H54 (cell line): ENCODE data around the gene DOCK3.

Experiments used
- DNase-seq: peaks from one replicate; pipeline ENCODE4 v3.0.0; 2011; ENCODE audit warnings: low spot score, mixed read lengths; ENCODE audit not compliant: insufficient read length
- FAIRE-seq: peaks from 3 replicates; lab custom pipeline; 2011; peaks lifted over from hg19 to GRCh38; lab: Jason Lieb, UNC
- POLR2A ChIP-seq: IDR thresholded peaks from 2 replicates; pipeline ENCODE4 v1.6.1; 2011; ENCODE audit warnings: low read depth, mild to moderate bottlenecking, low read length

The DOCK3 gene

DNA sequence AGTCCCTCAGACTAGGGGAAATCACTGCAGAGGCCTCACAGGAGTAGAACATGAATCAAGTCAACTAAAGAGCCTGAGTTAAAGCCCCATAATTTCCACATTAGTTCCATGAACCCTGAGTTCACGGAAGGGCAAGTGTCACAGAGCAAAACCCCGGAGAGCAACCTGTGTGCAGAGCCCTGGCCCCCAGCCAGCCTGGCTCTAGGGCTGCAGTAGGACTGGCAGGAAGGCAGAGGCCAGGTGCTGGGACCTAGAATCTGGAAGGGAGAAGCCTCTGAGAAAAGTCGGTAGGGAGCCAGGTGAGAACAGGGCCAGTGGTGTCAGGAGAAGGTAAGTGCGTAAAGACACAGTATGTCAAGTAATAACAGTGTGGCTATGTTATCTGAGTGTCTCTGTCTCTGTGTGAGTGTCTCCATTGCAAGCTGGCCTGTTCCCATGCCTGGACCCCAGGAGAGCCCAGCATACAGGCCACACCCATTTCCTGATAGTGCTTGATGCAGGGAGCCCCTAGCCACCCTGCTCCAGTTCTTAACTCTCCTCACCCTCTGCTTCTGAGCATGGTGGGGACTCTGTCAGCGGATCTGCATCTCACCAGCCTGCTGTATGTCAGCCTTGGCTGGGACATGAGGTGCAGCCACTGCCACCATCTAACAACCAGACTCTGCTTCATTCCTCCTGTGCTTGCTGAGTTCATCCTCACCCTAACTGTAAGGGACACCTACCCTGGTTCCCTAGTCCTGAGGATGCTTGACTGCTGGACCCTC lies 699.1 kb downstream of the DOCK3 start:
- no peak for FAIRE-seq
- TF ChIP-seq POLR2A, result no peak

GRCh38 chr3:51374456-51374855 lies 699.7 kb downstream of the DOCK3 start:
- no peak for DNase-seq
- FAIRE-seq, result no peak
- no peak for TF ChIP-seq POLR2A

More for the DNA sequence above, 699.1 kb downstream of the DOCK3 start:
- no peak for DNase-seq

GRCh38 chr3:51375136-51375535 lies 700.4 kb downstream of the DOCK3 start:
- TF ChIP-seq POLR2A, result no peak

DNA sequence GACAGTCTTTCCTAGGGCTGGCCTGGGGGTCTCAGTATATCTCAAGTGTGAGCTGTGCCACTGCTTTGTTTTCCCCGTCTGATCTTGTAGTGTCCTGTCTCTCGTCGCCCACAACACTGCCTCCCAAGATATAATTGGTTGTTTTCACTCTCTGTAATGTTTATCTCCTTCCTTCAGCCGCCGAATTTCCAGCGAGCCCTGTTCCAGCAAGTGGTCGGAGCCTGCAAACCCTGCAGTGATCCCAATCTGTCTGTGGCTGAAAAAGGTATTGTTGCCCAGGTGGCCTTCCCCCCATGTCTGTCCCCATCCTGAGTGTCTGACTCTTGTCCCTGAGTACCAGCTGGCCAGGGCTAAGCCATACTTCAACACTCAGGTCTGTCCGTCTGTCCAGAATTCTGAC lies 700.8 kb downstream of the DOCK3 start:
- no peak for TF ChIP-seq POLR2A
- DNase-seq (no peak), FAIRE-seq (no peak)

More at GRCh38 chr3:51375136-51375535, 700.4 kb downstream of the DOCK3 start:
- DNase-seq (no peak), FAIRE-seq (no peak)

- DNase-seq (no peak), FAIRE-seq (no peak)
- no peak for TF ChIP-seq POLR2A
Observed at GRCh38 chr3:51378065-51378464, 703.3 kb downstream of the DOCK3 start.

- TF ChIP-seq POLR2A, result no peak
- no peak for FAIRE-seq
- DNase-seq, result no peak
Observed at GRCh38 chr3:51378726-51379125, 704.0 kb downstream of the DOCK3 start.

DNA sequence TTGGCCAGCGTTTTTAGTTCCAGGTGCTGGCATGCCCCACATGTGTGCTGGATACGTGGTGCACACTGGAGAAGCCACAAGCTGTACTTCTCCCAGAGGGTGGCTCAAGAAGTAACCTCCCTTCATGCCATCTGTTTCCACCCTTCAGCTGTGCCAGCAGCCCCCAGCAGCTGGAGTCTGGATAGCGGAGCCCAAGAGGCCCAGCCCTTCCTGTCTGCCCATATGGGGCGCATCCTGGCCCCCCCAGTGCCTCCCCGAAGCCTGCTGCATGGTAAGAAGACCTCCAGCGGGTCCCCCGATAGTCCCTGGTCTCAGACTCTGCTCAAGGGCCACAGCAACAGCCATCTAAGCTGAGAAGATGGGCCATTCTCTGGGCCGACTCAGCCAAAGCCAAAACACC lies 704.6 kb downstream of the DOCK3 start:
- no peak for TF ChIP-seq POLR2A
- DNase-seq, result no peak
- no peak for FAIRE-seq

GRCh38 chr3:51379746-51380455 lies 705.2 kb downstream of the DOCK3 start:
- DNase-seq, result no peak
- TF ChIP-seq POLR2A, result no peak
- no peak for FAIRE-seq

DNA sequence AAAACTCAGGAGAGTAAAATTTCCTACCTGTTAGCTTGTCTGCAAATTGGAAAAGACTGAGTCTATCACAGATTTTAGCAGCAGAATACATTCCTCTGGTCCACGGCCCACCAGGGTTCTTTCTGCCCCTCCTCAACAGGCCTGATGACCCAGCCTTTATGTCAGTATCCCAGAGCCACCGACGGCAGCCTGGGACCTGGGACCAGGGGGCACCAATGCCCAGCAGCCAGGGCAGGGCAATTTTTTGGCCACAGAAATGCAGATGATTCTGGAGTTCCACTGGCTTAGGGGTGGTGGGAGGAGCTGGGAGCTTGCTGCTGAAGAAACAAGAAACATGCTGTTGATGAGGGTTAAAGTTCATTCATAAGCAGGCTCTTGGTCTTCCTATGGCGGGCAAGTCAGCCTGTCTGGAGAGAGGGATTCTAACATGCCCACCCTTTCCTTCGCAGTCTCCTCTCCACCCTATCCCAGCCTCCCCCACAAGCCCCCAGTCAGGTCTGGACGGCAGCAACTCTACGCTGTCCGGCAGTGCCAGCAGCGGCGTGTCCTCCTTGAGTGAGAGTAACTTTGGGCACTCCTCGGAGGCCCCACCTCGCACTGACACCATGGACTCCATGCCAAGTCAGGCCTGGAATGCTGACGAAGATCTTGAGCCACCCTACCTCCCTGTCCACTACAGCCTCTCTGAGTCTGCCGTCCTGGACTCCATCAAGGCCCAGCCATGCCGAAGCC lies 706.0 kb downstream of the DOCK3 start:
- no peak for FAIRE-seq
- no peak for TF ChIP-seq POLR2A

GRCh38 chr3:51381333-51381705 lies 706.6 kb downstream of the DOCK3 start:
- TF ChIP-seq POLR2A, result no peak
- no peak for FAIRE-seq
- no peak for DNase-seq

More for the DNA sequence above, 706.0 kb downstream of the DOCK3 start:
- no peak for DNase-seq

GRCh38 chr3:51382076-51382745 lies 707.5 kb downstream of the DOCK3 start:
- no peak for FAIRE-seq
- no peak for DNase-seq
- TF ChIP-seq POLR2A, result no peak

- no peak for TF ChIP-seq POLR2A
- FAIRE-seq (no peak), DNase-seq (no peak)
Observed at GRCh38 chr3:51382947-51383578, 708.3 kb downstream of the DOCK3 start.
